Testis (tissue), 3 donors: ENCODE results near the gene C16orf90. TPM values are rescaled to one million over a fixed set of nuclear protein-coding genes. Genes with fewer than 3 reads are reported as not detected.
A peak's percentile ranks its signal among the peaks of the same experiment; 100 is the strongest.

Experiments
- DNase-seq: peaks from one replicate; pipeline ENCODE4 v3.0.0-alpha.2; 2019
- H3K27ac ChIP-seq, 2 donors: fragments of 200-600 bp; sonication (generic); one replicate each; pipeline ENCODE4 v1.5.1; 2019
- H3K27me3 ChIP-seq: fragments of 200-600 bp; sonication (generic); one replicate; pipeline ENCODE4 v1.5.1; 2019
- H3K36me3 ChIP-seq: fragments of 200-600 bp; sonication (generic); one replicate; pipeline ENCODE4 v1.5.1; 2017; ENCODE audit warnings: low read depth; ENCODE audit errors: missing control alignments
- H3K4me1 ChIP-seq: fragments of 200-600 bp; sonication (generic); one replicate; pipeline ENCODE4 v1.5.1; 2019
- H3K4me3 ChIP-seq, 2 donors: fragments of 200-600 bp; sonication (generic); one replicate each; pipeline ENCODE4 v1.5.1; 2017 to 2019
- H3K9me3 ChIP-seq: fragments of 200-600 bp; sonication (generic); one replicate; pipeline ENCODE4 v1.5.1; 2017
- CTCF ChIP-seq, 3 experiments: fragments of 450-650 bp in 2 of 3; fragments of 200-600 bp in 1 of 3; sonication (generic) in 1 of 3; IDR thresholded peaks; one replicate each; pipeline ENCODE4 v1.5.1; 2016 to 2019; ENCODE audit warnings: antibody characterized with exemption in 3 of 3, mild to moderate bottlenecking in 2 of 3, moderate library complexity in 1 of 3
- POLR2A ChIP-seq: fragments of 450-650 bp; IDR thresholded peaks from one replicate; pipeline ENCODE4 v1.6.1; 2017; ENCODE audit warnings: antibody characterized with exemption, mild to moderate bottlenecking, moderate library complexity
- WGBS, 2 donors: methylation state at CpG; one replicate each; pipeline ENCODE4 v1.1.5; 2018; 5-methylcytosine and 5-hydroxymethylcytosine counted together
- intact Hi-C: fragments of 100-400 bp; cut with DNase I; formaldehyde crosslinking; loops from one replicate; pipeline ENCODE4 v1.15.1; 2023; ENCODE audit warnings: low total_unique reads
- polyA plus RNA-seq: library from polyadenylated mRNA; stranded (reverse); fragments of 350-450 nt; fragmentation: Illumina TruSeq; extraction: RNeasy Lipid Tissue Mini Kit (QIAGEN cat#74804); gene quantifications from one replicate; pipeline ENCODE4 v1.2.3, GENCODE V29; 2014; ENCODE audit warnings: low read depth, low replicate concordance; ENCODE audit not compliant: insufficient read depth
- total RNA-seq, 2 donors: library from RNA; depleted of rRNA; stranded (reverse); fragments of >200 nt; gene quantifications; one replicate each; pipeline ENCODE4 v1.2.3, GENCODE V29; 2016

Gene C16orf90
- total and polyA plus RNA-seq, 3 donors from 2014 or later, result 14.2 to 52.1 (median 33.8) TPM

GRCh38 chr16:3468501-3468900 lies 26.8 kb downstream of the C16orf90 start:
- Histone ChIP-seq H3K4me3 (no peak overlapping the region), H3K27ac (peak overlapping the region; percentile 15 to 68), H3K9me3 (no peaks in the 10 kb centered on the region), H3K27me3 (no peaks in the 10 kb centered on the region), H3K4me1 (peaks cover 28% of the 10 kb centered on the region), H3K36me3 (no peaks in the 10 kb centered on the region)
- no peak for TF ChIP-seq POLR2A
- no peak for TF ChIP-seq CTCF (IDR thresholded peaks at IDR 0.05)
- 68 to 73% methylated on average over 12 to 15 of the region's 15 CpGs for WGBS, 2 donors
- DNase-seq, result no peak
- intact Hi-C loops, result no loop called here

GRCh38 chr16:3467921-3468320 lies 27.4 kb downstream of the C16orf90 start:
- Histone ChIP-seq H3K4me1 (peaks cover 28% of the 10 kb centered on the region), H3K36me3 (no peaks in the 10 kb centered on the region)
- no peak for TF ChIP-seq CTCF (IDR thresholded peaks at IDR 0.05)
- TF ChIP-seq POLR2A, result no peak

GRCh38 chr16:3467182-3467581 lies 28.1 kb downstream of the C16orf90 start:
- DNase-seq, result no peak
- intact Hi-C loops, result no loop called here
- Histone ChIP-seq H3K4me1 (peaks cover 33% of the 10 kb centered on the region), H3K9me3 (no peaks in the 10 kb centered on the region), H3K27ac (no peak overlapping the region), H3K36me3 (no peaks in the 10 kb centered on the region), H3K27me3 (no peaks in the 10 kb centered on the region), H3K4me3 (no peak overlapping the region)
- WGBS, 2 donors, result 94% methylated on average over 7 to 8 of the region's 8 CpGs
- TF ChIP-seq POLR2A (no peak), CTCF (IDR thresholded peaks at IDR 0.05) (no peak)

More at GRCh38 chr16:3467921-3468320, 27.4 kb downstream of the C16orf90 start:
- Histone ChIP-seq H3K27ac (peak overlapping the region in 1 of 2 donors; percentile 15), H3K4me3 (no peak overlapping the region), H3K9me3 (no peaks in the 10 kb centered on the region), H3K27me3 (no peaks in the 10 kb centered on the region)
- intact Hi-C loops, result no loop called here
- peak; percentile 81 for DNase-seq
- WGBS, 2 donors, result 57 to 79% methylated on average over 4 of the region's 4 CpGs

- intact Hi-C loops, result no loop called here
- 69 to 83% methylated on average over 21 of the region's 21 CpGs for WGBS, 2 donors
Measured at GRCh38 chr16:3465911-3466584, 29.2 kb downstream of the C16orf90 start.

More at GRCh38 chr16:3465911-3466584, 29.2 kb downstream of the C16orf90 start:
- Histone ChIP-seq H3K4me1 (peaks cover 44% of the 10 kb centered on the region), H3K27ac (no peak overlapping the region), H3K27me3 (no peaks in the 10 kb centered on the region), H3K36me3 (no peaks in the 10 kb centered on the region), H3K9me3 (no peaks in the 10 kb centered on the region), H3K4me3 (no peak overlapping the region)
- TF ChIP-seq CTCF (IDR thresholded peaks at IDR 0.05), result no peak
- TF ChIP-seq POLR2A, result no peak
- no peak for DNase-seq
